HL-60/S4 treated with retinoic acid at 250 ng/mL for 4 days and 3 days (cell line): ENCODE results near the gene RHBG.

Experiments used
- in situ Hi-C: fragments of 300-500 bp; cut with MboI; formaldehyde crosslinking; loops from 2 replicates; pipeline ENCODE4 v1.7.0; 2022; ENCODE audit warnings: low sequenced_read_pairs

The RHBG gene

GRCh38 chr1:156402331-156403020 lies 33.5 kb downstream of the RHBG start:
- in situ Hi-C loops, result no loop called here

GRCh38 chr1:156405670-156406069 lies 36.7 kb downstream of the RHBG start:
- in situ Hi-C loops, result no loop called here

- in situ Hi-C loops, result no loop called here
These were observed 37.2 kb downstream of the RHBG start for GRCh38 chr1:156406251-156406650.

- in situ Hi-C loops, result no loop called here
These were observed 38.3 kb downstream of the RHBG start for GRCh38 chr1:156407344-156407743.

GRCh38 chr1:156407760-156408159 lies 38.7 kb downstream of the RHBG start:
- in situ Hi-C loops, result no loop called here

- in situ Hi-C loops, result no loop called here
These were observed 40.4 kb downstream of the RHBG start for GRCh38 chr1:156409439-156409838.

GRCh38 chr1:156410238-156410637 lies 41.2 kb downstream of the RHBG start:
- in situ Hi-C loops, result no loop called here

- in situ Hi-C loops, result no loop called here
These were observed 41.7 kb downstream of the RHBG start for GRCh38 chr1:156410740-156411139.

GRCh38 chr1:156412653-156413321 lies 43.8 kb downstream of the RHBG start:
- in situ Hi-C loops, result no loop called here

- in situ Hi-C loops, result no loop called here
These were observed 44.6 kb downstream of the RHBG start for GRCh38 chr1:156413391-156414246.

GRCh38 chr1:156414461-156415064 lies 45.6 kb downstream of the RHBG start:
- in situ Hi-C loops, result no loop called here

GRCh38 chr1:156416993-156417392 lies 48.0 kb downstream of the RHBG start:
- in situ Hi-C loops, result no loop called here

- in situ Hi-C loops, result no loop called here
These were observed 48.5 kb downstream of the RHBG start for GRCh38 chr1:156417401-156418020.

GRCh38 chr1:156418416-156419070 lies 49.5 kb downstream of the RHBG start:
- in situ Hi-C loops, result no loop called here

GRCh38 chr1:156419854-156420204 lies 50.8 kb downstream of the RHBG start:
- in situ Hi-C loops, result no loop called here

- in situ Hi-C loops, result no loop called here
These were observed 51.4 kb downstream of the RHBG start for GRCh38 chr1:156420205-156421061.

GRCh38 chr1:156421062-156421938 lies 52.3 kb downstream of the RHBG start:
- in situ Hi-C loops, result no loop called here

GRCh38 chr1:156421939-156422601 lies 53.1 kb downstream of the RHBG start:
- in situ Hi-C loops, result no loop called here
